GM20431 (cell line): ENCODE data around the gene BCL2.
"Not testable (repeated sequence)": the region's sequence is repeated elsewhere in the genome, so short reads cannot be mapped to it uniquely, and the experiment has no call there.

ENCODE experiments used
- in situ Hi-C: fragments of 300-500 bp; cut with MseI, MboI; formaldehyde crosslinking; loops from one replicate; pipeline ENCODE4 v1.15.0; 2020; ENCODE audit warnings: low sequenced_read_pairs; ENCODE audit not compliant: unreplicated experiment

The BCL2 gene

DNA sequence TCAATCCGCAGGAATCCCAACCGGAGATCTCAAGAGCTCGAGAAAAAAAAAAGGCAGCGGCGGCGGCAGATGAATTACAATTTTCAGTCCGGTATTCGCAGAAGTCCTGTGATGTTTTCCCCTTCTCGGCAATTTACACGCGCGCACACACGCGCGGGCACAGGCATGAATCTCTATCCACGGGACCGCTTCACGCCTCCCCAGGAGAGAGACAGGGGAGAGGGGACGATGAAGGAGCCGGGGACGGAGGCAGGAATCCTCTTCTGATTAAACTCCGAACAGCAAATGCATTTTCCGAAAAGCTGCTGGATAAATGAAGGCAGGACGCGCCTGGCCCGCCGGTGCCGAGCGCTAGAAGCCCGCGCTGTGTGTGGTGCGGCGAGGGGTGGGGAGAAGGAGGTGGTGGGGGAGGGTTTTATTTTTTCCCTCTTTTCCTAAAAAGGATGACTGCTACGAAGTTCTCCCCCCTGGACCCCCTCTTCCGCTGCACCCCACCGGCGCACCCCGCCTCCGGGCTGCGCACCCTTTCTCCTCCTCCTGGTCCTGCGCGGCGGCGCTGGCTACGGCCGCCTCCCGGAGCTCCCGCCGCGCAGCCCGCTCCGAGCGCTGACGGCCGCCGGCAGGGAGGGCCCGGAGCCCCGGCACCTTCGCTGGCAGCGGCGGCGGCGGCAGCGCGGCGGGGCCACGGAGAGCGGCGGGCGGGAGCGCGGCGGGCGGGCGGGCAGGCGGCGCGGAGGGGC is at the start of gene BCL2:
Gene BCL2 (minus strand): TSS at position 387 of the 740 bp plus-strand sequence.
- in situ Hi-C loops = loop anchor here (10.0 kb wide), 1 partner anchor 185 kb away; no protein-coding TSS in a partner anchor

DNA sequence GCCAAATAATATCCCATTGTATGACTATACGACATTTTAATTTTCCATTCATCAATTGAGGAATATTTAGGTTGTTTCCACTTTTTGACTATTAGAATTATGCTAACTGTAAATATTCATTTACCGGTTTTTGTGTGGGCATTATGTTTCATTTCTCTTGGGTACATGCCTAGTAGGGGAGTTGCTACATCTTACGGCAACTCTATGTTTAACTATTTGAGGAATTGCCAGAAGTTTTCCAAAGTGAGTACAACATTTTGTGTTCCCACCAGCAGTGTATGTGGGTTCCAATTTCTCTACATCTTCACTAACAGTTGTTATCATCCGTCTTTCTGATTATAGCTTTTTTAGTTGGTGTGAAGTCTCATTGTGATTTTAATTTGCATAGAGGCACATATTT is 49.0 kb upstream of the BCL2 start:
- in situ Hi-C loops = no loop called here

DNA sequence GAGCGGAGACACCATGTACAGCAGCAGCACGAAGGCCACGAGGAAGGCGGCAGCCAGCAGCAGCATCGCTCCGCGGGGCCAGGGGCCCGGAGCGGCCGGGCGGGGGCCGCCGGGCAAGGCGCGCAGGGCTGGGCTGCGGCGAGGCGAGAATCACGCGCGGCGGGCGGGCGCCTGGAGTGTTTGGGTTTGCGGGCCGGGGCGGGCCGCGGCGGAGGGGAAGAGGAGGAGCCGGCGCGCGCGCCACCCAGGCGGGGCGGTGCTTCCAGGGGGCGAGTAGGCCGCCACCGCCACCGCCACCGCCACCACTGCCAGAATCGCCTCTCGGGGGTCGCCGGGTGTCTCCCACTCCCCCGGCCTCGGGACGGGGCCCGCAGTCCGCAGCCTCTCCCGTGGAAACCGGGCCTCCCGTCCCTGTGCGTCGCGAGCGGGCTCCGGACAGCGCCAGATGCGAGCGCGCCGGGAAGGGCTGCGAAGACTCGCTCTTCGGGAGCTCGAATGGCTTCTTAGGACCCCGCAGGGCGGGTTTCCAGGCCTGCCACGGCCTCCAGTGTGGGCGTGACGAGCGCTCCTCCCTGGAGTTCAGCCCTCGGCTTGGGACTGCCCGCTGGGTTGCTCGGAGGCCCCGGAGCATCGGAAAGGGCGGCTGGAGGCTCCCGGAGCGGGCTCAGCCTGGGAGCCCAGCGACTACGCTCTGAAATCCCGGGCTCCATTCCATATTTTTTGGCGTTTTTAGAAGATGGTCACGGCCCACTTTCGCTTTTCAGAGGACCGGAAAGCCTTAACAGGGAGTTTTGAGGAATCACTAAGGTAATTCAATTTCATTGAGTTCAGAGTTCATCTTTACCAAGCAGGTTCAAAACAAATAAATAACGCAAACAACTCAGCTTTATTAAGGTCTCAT is 47.7 kb upstream of the BCL2 start, which contains the start of gene KDSR:
Gene KDSR (minus strand): TSS at position 154 of the 901 bp plus-strand sequence. CDS start 88 bp downstream, at position 66.
- in situ Hi-C loops = no loop called here

GRCh38 chr18:63366213-63367052 is 46.9 kb upstream of the BCL2 start:
- in situ Hi-C loops = no loop called here

DNA sequence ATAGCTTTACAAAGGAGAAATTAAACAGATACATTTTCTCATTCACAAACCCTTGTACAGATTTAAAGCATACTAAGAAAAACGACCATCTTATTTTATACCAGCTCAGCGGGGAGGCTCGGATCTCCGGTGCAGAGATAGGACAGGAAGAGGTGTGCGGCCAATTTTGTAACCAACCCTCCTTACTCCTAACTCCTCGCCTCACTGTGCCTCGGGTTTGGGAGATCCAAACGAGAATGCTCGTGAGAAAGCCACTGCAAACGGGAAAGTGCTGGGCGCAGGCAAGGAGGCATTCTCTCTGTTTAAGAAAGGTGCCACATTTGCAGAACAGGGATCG is 46.3 kb upstream of the BCL2 start:
- in situ Hi-C loops = no loop called here

DNA sequence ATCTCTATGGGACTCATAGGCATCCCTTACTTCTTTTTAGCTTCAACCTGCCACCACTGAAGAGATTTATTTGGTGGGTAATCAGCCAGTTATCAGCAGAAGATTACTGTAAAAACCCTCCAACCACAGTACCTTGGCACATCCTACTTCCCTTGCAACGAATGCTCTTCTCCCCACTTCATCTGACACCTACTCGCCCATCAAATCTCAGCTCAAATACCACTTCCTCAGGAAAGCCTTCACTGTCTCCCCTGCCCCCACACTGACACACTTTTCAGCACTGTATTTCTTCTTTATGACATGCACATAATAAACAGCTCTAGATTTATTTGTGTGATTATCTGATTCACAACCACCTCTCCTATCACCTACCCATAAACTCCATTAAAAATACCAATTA is 44.4 kb upstream of the BCL2 start:
- in situ Hi-C loops = no loop called here

DNA sequence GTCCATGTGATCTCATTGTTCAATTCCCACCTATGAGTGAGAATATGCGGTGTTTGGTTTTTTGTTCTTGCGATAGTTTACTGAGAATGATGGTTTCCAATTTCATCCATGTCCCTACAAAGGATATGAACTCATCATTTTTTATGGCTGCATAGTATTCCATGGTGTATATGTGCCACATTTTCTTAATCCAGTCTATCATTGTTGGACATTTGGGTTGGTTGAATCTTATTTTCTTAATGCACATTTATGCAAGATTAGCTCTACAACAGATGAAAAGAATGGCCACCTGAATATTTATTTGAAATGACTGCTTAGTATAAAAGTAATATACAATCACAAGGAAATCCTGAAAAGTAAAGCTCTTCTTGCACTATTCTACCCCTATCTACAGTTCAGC is 43.9 kb upstream of the BCL2 start:
- in situ Hi-C loops = not testable (repeated sequence)

DNA sequence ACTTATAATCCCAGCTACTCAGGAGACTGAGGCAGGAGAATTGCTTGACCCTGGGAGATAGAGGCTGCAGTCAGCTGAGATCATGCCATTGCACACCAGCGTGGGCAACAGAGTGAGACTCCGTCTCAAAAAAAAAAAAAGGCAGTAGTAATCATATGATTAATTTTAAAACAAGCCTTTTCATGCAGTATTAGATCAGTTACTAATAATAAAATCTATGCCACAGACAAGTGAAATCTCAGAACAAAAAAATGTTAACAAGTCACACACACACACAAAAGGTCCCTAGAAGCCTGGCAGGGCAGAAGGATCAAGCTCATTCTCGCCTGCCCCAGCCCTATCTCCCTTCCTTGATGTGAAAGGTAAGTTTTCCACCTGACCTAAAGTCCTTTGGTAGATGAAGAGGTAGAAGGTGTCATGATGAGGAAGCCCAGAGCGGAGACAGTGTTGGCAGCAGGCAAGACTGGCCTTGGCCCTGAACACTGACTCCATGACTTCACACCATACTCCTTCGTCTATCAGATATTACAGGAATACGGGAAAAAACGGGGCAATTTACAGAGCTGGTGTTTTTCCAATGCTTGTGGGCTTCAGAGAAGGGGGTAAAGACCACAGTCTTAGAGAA is 36.8 kb upstream of the BCL2 start:
- in situ Hi-C loops = no loop called here

DNA sequence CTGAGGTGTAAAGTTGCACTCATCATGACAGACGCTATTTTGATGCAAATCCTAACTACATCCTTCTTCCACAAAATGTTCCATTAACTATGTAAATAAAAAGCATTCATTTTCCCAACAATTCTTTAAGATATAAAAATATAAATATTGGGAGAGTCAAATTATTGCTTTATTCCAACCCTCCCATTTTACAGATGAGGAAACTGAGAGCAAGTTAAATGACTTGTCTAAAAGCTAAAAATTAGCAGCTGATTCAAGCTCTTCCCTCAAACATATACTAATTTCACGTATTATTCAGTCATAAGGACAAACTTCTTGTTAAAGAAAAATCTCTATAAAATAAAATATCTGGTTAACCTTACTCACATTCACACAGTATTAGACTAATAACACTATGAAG is 30.7 kb upstream of the BCL2 start:
- in situ Hi-C loops = no loop called here

GRCh38 chr18:63348508-63349136 is 29.1 kb upstream of the BCL2 start:
- in situ Hi-C loops = no loop called here

- in situ Hi-C loops = no loop called here
These were observed 27.1 kb upstream of the BCL2 start for GRCh38 chr18:63346480-63347183.

- in situ Hi-C loops = no loop called here
These were observed 26.5 kb upstream of the BCL2 start for GRCh38 chr18:63346031-63346430.

DNA sequence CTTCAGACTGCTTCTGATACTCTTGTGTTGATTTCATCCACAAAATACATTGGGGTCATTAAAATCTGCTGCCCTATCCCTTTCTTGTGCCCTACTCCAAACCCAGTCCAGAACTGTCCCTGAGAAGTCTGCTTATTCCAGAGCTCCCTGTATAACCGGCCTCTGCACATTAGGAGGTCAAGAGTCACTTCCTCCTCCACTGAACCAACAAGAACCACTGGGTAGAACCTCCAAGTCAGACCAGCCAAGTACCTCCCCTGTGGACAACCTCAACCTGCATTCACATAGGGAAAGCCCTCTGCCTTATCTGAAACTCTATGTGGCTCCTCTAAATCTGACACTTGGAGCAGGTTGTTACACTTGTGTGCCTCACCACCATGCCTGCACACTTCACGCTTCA is 25.3 kb upstream of the BCL2 start:
- in situ Hi-C loops = no loop called here

GRCh38 chr18:63344263-63344662 is 24.7 kb upstream of the BCL2 start:
- in situ Hi-C loops = no loop called here

DNA sequence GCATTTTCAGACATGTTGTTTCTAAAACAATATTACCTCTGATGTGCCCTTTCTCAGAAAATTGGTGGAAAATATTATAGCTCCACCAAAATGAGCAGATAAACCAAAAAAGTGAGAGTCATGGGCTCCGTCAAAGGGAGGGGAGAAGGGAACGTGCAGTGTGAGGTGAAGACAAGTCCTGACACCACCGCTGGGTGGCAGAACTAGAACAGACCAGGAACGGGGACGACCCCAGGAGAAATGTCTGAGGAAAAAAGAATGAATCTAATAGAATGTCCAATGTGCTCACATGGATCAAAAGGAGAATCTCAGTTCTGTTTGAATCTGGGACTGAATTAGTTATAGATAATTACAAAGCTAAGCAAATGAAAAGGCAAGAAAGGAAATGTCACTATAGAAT is 22.6 kb upstream of the BCL2 start:
- in situ Hi-C loops = no loop called here

GRCh38 chr18:63339920-63340484 is 20.4 kb upstream of the BCL2 start:
- in situ Hi-C loops = loop anchor here (10.0 kb wide), 1 partner anchor 325 kb away; no protein-coding TSS in a partner anchor

DNA sequence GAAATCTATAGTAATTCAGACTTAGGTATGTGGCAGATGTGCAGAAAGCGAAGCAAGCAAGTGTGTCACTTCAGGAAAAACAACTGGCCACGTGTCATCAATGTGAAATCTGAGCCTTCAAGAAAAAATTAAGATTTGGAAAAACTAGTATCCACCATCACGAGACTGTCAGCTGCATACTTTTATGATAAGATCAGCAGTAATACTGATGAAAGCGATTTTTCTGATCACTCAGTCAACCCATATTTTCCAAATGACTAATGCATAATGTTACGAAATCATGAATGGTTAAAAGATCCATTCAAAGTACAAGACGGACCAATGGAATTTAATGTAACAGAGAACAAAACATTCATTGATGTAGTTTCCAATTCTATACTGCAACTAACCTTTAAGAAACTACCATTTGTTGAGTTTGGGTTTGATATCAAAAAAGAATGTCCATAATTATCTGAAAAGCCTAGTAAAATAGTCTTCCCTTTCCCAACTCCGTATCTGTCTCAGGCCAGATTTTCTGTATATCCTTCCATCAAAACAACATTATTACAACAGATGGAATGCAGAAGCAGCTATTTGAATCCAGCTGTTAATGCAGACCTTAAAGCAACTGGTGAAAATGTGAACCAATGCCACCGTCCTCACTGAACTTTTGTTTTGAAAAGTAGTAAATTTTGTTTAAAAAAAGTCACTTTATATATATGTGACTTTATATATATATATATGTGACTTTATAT is 17.0 kb upstream of the BCL2 start:
- in situ Hi-C loops = loop anchor here (10.0 kb wide), 1 partner anchor 322 kb away; no protein-coding TSS in a partner anchor

GRCh38 chr18:63331105-63331504 is 11.5 kb upstream of the BCL2 start:
- in situ Hi-C loops = loop anchor here (10.0 kb wide), 1 partner anchor 316 kb away; no protein-coding TSS in a partner anchor
